ENCODE results near the gene RSPH6A. TPM values are rescaled to one million over a fixed set of nuclear protein-coding genes. Genes with fewer than 3 reads are reported as not detected.

RSPH6A gene
- total RNA-seq, 2 donors from 2014 or later, result 0.12 TPM; not detected in 1

DNA sequence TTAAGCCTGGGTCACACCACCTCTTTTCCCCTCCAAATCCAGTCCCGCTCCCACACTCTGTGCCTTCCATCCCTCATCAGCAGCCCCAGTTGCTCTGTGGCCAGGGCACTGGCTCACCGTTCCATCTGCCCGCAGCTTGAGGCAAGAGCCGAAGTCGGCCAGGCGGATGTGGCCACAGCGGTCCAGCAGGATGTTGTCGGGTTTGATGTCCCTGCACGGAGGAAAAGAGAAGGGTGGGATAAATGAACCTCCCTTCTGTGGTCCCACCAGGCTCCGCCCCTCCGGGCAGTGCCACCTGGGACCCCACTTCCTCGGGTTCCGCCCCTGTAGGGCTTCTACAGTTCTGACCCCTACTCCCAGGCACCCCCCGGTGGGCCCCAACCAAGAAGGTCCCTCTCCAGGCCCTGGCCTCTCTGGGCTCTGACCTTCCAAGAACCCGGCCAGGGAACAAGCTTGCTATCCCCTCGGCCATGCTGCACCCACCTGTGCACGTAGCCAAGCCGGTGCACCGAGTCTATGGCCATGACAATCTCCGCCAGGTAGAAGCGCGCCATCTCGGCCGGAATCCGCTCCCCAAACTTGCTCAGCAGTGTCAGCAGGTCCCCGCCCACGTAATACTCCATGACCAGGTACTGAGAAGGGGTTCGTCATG lies 37.0 kb downstream of the RSPH6A start:
- H3K9ac ChIP-seq (ENCODE audit: low read depth in 2 of 2, low read length in 2 of 2), result no peak overlapping the region
- no peaks in the 10 kb centered on the region for H3K4me1 ChIP-seq
- H3K36me3 ChIP-seq, result no peaks in the 10 kb centered on the region
- no peak for DNase-seq
- H3K9me3 ChIP-seq, result no peaks in the 10 kb centered on the region
- no peak overlapping the region for H3K4me3 ChIP-seq
- TF ChIP-seq, protein P1, sequence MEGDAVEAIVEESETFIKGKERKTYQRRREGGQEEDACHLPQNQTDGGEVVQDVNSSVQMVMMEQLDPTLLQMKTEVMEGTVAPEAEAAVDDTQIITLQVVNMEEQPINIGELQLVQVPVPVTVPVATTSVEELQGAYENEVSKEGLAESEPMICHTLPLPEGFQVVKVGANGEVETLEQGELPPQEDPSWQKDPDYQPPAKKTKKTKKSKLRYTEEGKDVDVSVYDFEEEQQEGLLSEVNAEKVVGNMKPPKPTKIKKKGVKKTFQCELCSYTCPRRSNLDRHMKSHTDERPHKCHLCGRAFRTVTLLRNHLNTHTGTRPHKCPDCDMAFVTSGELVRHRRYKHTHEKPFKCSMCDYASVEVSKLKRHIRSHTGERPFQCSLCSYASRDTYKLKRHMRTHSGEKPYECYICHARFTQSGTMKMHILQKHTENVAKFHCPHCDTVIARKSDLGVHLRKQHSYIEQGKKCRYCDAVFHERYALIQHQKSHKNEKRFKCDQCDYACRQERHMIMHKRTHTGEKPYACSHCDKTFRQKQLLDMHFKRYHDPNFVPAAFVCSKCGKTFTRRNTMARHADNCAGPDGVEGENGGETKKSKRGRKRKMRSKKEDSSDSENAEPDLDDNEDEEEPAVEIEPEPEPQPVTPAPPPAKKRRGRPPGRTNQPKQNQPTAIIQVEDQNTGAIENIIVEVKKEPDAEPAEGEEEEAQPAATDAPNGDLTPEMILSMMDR (IDR thresholded peaks at IDR 0.05), result no peak
- no peaks in the 10 kb centered on the region for H3K27me3 ChIP-seq
- intact Hi-C loops (cut with DNase I), result no loop called here
- no peak overlapping the region for H3K27ac ChIP-seq

GRCh38 chr19:45777395-45777961 lies 37.6 kb downstream of the RSPH6A start:
- no peak overlapping the region for H3K4me3 ChIP-seq
- no peak for DNase-seq

DNA sequence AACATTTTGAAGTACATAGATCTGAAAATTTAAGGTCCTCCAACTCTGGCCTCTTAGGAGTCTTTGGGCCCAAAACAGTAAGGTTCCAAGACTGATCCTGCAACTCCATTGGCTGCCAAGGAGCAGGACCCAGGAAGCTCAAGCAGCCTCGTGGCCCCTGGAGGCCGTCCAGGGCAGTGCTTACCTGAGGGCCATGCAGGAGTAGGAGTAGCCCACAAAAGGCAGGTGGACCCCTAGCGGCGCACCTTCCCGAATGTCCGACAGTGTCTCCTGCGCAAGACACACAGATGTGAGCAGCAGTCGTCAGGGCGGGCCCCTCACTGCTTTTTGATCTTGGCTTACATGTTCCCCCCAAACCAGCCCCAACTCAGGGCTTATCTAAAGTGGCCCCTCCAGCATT lies 40.3 kb downstream of the RSPH6A start:
- peak overlapping the region in 1 of 2 donors; percentile 26 for H3K9ac ChIP-seq (ENCODE audit: low read depth in 2 of 2, low read length in 2 of 2)
- peak; percentile 32 for DNase-seq
- TF ChIP-seq, protein P1 (IDR thresholded peaks at IDR 0.05), result peak; percentile 17
- no peaks in the 10 kb centered on the region for H3K36me3 ChIP-seq
- no peak overlapping the region for H3K27ac ChIP-seq
- no peak overlapping the region for H3K4me3 ChIP-seq
- no peaks in the 10 kb centered on the region for H3K9me3 ChIP-seq
- H3K27me3 ChIP-seq, result no peaks in the 10 kb centered on the region
- intact Hi-C loops (cut with DNase I), result no loop called here
- H3K4me1 ChIP-seq, result no peaks in the 10 kb centered on the region

More at GRCh38 chr19:45777395-45777961, 37.6 kb downstream of the RSPH6A start:
- no peaks in the 10 kb centered on the region for H3K27me3 ChIP-seq
- H3K9ac ChIP-seq (ENCODE audit: low read depth in 2 of 2, low read length in 2 of 2), result no peak overlapping the region
- H3K9me3 ChIP-seq, result no peaks in the 10 kb centered on the region
- no peak overlapping the region for H3K27ac ChIP-seq
- TF ChIP-seq, protein P1 (IDR thresholded peaks at IDR 0.05), result no peak
- H3K4me1 ChIP-seq, result no peaks in the 10 kb centered on the region
- no peaks in the 10 kb centered on the region for H3K36me3 ChIP-seq
- intact Hi-C loops (cut with DNase I), result no loop called here

GRCh38 chr19:45773384-45773783 lies 41.7 kb downstream of the RSPH6A start:
- no peaks in the 10 kb centered on the region for H3K9me3 ChIP-seq
- DNase-seq, result no peak
- H3K27ac ChIP-seq, result no peak overlapping the region
- no peak overlapping the region for H3K9ac ChIP-seq (ENCODE audit: low read depth in 2 of 2, low read length in 2 of 2)
- H3K36me3 ChIP-seq, result no peaks in the 10 kb centered on the region
- TF ChIP-seq, protein P1 (IDR thresholded peaks at IDR 0.05), result no peak
- H3K27me3 ChIP-seq, result no peaks in the 10 kb centered on the region
- no peak overlapping the region for H3K4me3 ChIP-seq
- intact Hi-C loops (cut with DNase I), result no loop called here
- H3K4me1 ChIP-seq, result no peaks in the 10 kb centered on the region

GRCh38 chr19:45772912-45773311 lies 42.2 kb downstream of the RSPH6A start:
- H3K4me3 ChIP-seq, result no peak overlapping the region
- H3K36me3 ChIP-seq, result no peaks in the 10 kb centered on the region
- H3K9ac ChIP-seq (ENCODE audit: low read depth in 2 of 2, low read length in 2 of 2), result peak overlapping the region in 1 of 2 donors; percentile 75
- TF ChIP-seq, protein P1 (IDR thresholded peaks at IDR 0.05), result no peak
- no peak for DNase-seq
- no peak overlapping the region for H3K27ac ChIP-seq
- no peaks in the 10 kb centered on the region for H3K9me3 ChIP-seq
- no peaks in the 10 kb centered on the region for H3K4me1 ChIP-seq
- intact Hi-C loops (cut with DNase I), result no loop called here
- no peaks in the 10 kb centered on the region for H3K27me3 ChIP-seq

Data from colonic mucosa (tissue), 4 donors.